Peyer's patch (tissue), 4 donors: ENCODE measurements around the gene ZFPM1. TPM values are rescaled to one million over a fixed set of nuclear protein-coding genes. Genes with fewer than 3 reads are reported as not detected.
A peak's percentile ranks its signal among the peaks of the same experiment; 100 is the strongest.

Experiments
- DNase-seq, 3 donors: peaks; one replicate each; pipeline ENCODE4 v3.0.0-alpha.2; 2017 to 2019
- H3K27ac ChIP-seq, 4 donors: fragments of 200-600 bp; sonication (generic); one replicate each; pipeline ENCODE4 v1.5.1; 2016 to 2019
- H3K27me3 ChIP-seq, 2 donors: fragments of 200-600 bp; sonication (generic); one replicate each; pipeline ENCODE4 v1.5.1; 2019
- H3K36me3 ChIP-seq, 3 donors: fragments of 200-600 bp; sonication (generic); one replicate each; pipeline ENCODE4 v1.5.1; 2016 to 2019
- H3K4me1 ChIP-seq, 4 donors: fragments of 200-600 bp; sonication (generic); one replicate each; pipeline ENCODE4 v1.5.1; 2016 to 2019
- H3K4me3 ChIP-seq, 4 donors: fragments of 200-600 bp; sonication (generic); 1 replicate in 3 of 4; 2 replicates in 1 of 4; pipeline ENCODE4 v1.5.1; 2016 to 2019; ENCODE audit warnings: mild to moderate bottlenecking in 1 of 4
- H3K9me3 ChIP-seq, 4 donors: fragments of 200-600 bp; sonication (generic); one replicate each; pipeline ENCODE4 v1.5.1; 2016 to 2019; ENCODE audit warnings: mild to moderate bottlenecking in 1 of 4
- CTCF ChIP-seq, 6 experiments: fragments of 450-650 bp in 4 of 6; fragments of 200-600 bp in 2 of 6; sonication (generic) in 1 of 6; IDR thresholded peaks; one replicate each; pipeline ENCODE4 v1.5.1; 2017 to 2019; ENCODE audit warnings: antibody characterized with exemption in 6 of 6, mild to moderate bottlenecking in 3 of 6, moderate library complexity in 1 of 6
- POLR2A ChIP-seq, 2 donors: fragments of 450-650 bp; IDR thresholded peaks; one replicate each; pipeline ENCODE4 v1.5.1; 2017; ENCODE audit warnings: antibody characterized with exemption in 2 of 2, mild to moderate bottlenecking in 2 of 2, moderate library complexity in 2 of 2
- total RNA-seq, 4 donors: library from RNA; depleted of rRNA; stranded (reverse); fragments of >200 nt; gene quantifications; one replicate each; pipeline ENCODE4 v1.1.0, GENCODE V29; 2016

Gene ZFPM1
- total RNA-seq, 4 donors from 2014 or later = 3.0 to 7.9 (median 4.9) TPM

- no peak for TF ChIP-seq POLR2A (IDR thresholded peaks at IDR 0.05)
- TF ChIP-seq CTCF (IDR thresholded peaks at IDR 0.05) = no peak
- no peaks in the 10 kb centered on the region for H3K36me3 ChIP-seq
These were observed 77.8 kb downstream of the ZFPM1 start for GRCh38 chr16:88530858-88531203.

GRCh38 chr16:88531346-88531745, 78.3 kb downstream of the ZFPM1 start:
- TF ChIP-seq CTCF (IDR thresholded peaks at IDR 0.05) = no peak
- TF ChIP-seq POLR2A (IDR thresholded peaks at IDR 0.05) = no peak
- Histone ChIP-seq H3K4me3 (no peak overlapping the region), H3K36me3 (no peaks in the 10 kb centered on the region), H3K4me1 (peaks cover 0 to 24% (median 4%) of the 10 kb centered on the region in 4 donors), H3K27ac (no peak overlapping the region), H3K27me3 (no peaks in the 10 kb centered on the region), H3K9me3 (no peaks in the 10 kb centered on the region)
- no peak for DNase-seq

More at GRCh38 chr16:88530858-88531203, 77.8 kb downstream of the ZFPM1 start:
- H3K4me3 ChIP-seq = no peak overlapping the region
- H3K27ac ChIP-seq = no peak overlapping the region
- DNase-seq = no peak
- no peaks in the 10 kb centered on the region for H3K27me3 ChIP-seq
- H3K9me3 ChIP-seq = no peaks in the 10 kb centered on the region
- peaks cover 0 to 29% (median 4%) of the 10 kb centered on the region in 4 donors for H3K4me1 ChIP-seq

DNA sequence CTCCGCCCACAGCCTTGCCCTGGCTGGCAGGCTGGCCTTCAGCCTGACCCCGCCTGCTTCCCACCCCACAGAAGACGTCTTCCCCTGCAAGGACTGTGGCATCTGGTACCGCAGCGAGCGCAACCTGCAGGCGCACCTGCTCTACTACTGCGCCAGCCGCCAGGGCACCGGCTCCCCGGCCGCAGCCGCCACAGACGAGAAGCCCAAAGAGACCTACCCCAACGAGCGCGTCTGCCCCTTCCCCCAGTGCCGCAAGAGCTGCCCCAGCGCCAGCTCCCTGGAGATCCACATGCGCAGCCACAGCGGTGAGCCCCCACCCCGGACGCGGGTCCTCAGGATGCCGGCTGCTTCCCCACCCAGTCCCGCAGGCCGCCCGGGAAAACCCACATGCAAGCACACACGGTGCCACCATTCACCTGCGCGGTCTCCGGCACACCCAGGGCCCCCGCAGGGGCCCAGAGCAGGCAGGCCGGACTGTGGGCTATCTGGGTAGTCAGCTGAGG, 78.9 kb downstream of the ZFPM1 start:
- H3K9me3 ChIP-seq = no peaks in the 10 kb centered on the region
- TF ChIP-seq CTCF (IDR thresholded peaks at IDR 0.05) (no peak), POLR2A (IDR thresholded peaks at IDR 0.05) (no peak)
- no peak overlapping the region for H3K27ac ChIP-seq
- DNase-seq = no peak
- no peaks in the 10 kb centered on the region for H3K27me3 ChIP-seq
- no peak overlapping the region for H3K4me3 ChIP-seq
- peaks cover 0 to 20% (median 4%) of the 10 kb centered on the region in 4 donors for H3K4me1 ChIP-seq
- H3K36me3 ChIP-seq = no peaks in the 10 kb centered on the region

DNA sequence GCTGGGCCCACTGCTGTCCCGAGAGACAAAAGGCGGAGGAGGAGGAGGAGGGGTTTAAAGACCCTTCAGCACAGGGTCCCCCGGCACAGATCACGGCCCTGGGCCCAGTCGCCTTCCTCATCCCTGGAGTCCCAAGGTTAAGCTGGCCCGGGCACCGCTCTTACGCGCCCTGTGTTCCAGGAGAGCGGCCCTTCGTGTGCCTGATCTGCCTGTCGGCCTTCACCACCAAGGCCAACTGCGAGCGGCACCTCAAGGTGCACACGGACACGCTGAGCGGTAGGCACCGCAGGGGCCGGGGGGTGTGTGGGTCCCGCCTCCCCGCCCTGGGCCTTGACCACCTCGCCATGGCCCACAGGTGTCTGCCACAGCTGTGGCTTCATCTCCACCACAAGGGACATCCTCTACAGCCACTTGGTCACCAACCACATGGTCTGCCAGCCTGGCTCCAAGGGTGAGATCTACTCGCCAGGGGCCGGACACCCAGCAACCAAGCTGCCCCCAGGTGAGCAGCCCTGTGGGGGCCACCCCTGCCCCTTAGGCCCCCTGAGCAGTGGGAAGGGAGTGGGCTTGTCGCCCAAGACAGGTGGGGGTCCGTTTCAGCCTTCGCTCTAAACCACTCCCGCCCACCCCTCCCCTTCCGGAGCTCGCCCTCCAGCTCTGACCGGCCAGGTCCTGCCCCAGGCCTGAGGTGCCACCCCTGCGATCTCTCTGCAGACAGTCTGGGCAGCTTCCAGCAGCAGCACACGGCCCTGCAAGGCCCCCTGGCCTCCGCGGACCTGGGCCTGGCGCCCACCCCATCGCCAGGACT, 79.6 kb downstream of the ZFPM1 start:
- peak overlapping the region in 3 of 4 donors; percentile 24 to 71 (median 43) for H3K4me3 ChIP-seq
- H3K27ac ChIP-seq = no peak overlapping the region
- TF ChIP-seq CTCF (IDR thresholded peaks at IDR 0.05) = no peak
- TF ChIP-seq POLR2A (IDR thresholded peaks at IDR 0.05) = no peak
- DNase-seq = no peak
- H3K9me3 ChIP-seq = no peaks in the 10 kb centered on the region
- peaks cover 0 to 14% (median 4%) of the 10 kb centered on the region in 4 donors for H3K4me1 ChIP-seq
- no peaks in the 10 kb centered on the region for H3K27me3 ChIP-seq
- H3K36me3 ChIP-seq = no peaks in the 10 kb centered on the region

DNA sequence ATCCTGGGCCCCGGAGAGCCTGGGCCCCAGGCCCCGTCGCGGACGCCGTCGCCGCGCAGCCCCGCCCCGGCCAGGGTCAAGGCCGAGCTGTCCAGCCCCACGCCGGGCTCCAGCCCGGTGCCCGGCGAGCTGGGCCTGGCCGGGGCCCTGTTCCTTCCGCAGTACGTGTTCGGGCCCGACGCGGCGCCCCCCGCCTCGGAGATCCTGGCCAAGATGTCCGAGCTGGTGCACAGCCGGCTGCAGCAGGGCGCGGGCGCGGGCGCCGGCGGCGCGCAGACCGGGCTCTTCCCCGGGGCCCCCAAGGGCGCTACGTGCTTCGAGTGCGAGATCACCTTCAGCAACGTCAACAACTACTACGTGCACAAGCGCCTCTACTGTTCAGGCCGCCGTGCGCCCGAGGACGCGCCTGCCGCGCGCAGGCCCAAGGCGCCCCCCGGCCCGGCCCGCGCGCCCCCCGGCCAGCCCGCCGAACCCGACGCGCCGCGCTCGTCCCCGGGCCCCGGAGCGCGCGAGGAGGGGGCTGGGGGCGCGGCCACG, 80.4 kb downstream of the ZFPM1 start:
- Histone ChIP-seq H3K36me3 (no peaks in the 10 kb centered on the region), H3K9me3 (no peaks in the 10 kb centered on the region), H3K27ac (peak overlapping the region in 1 of 4 donors; percentile 86), H3K27me3 (no peaks in the 10 kb centered on the region), H3K4me3 (peak overlapping the region in 3 of 4 donors; percentile 43 to 78 (median 71)), H3K4me1 (peaks cover 0 to 9% (median 4%) of the 10 kb centered on the region in 4 donors)
- DNase-seq = no peak
- no peak for TF ChIP-seq CTCF (IDR thresholded peaks at IDR 0.05)
- TF ChIP-seq POLR2A (IDR thresholded peaks at IDR 0.05) = no peak
